ENCODE data around the gene ARL4A. TPM values are rescaled to one million over a fixed set of nuclear protein-coding genes. Genes with fewer than 3 reads are reported as not detected.

ARL4A gene
- total RNA-seq, 1 experiment from 2014 or later, result 39.4 TPM

GRCh38 chr7:12683678-12684585 is 3.5 kb upstream of the ARL4A start:
- TF ChIP-seq CTCF (conservative IDR thresholded peaks at IDR 0.05), result peak; percentile 52
- H3T11ph ChIP-seq (ENCODE audit: low read length), result no peak overlapping the region
- no peak overlapping the region for H2BK12ac ChIP-seq (ENCODE audit: insufficient read length, low read depth, low read length)
- Mint-ChIP-seq H3K9me3 (no peaks in the 10 kb centered on the region), H3K4me1 (peaks cover 19 to 23% of the 10 kb centered on the region in 2 experiments), H3K27ac (no peak overlapping the region), H3K4me3 (no peak overlapping the region), H3K27me3 (ENCODE audit: low read depth) (no peaks in the 10 kb centered on the region; the same call in 1 of the 2 replicates), H3K36me3 (ENCODE audit: insufficient read depth in 1 of 3, low read depth in 3 of 3) (peaks cover 0 to 2% (median 1%) of the 10 kb centered on the region in 3 experiments; a peak in 5 of 7 replicates)
- H2AK5ac ChIP-seq (ENCODE audit: insufficient read length, low read length), result no peak overlapping the region
- no peak overlapping the region for H2BK120ac ChIP-seq (ENCODE audit: low read depth, low read length, poor library complexity, severe bottlenecking)
- no peak overlapping the region for H3K14ac ChIP-seq (ENCODE audit: insufficient read depth, low read length)
- H3K4me2 ChIP-seq (ENCODE audit: insufficient read depth, insufficient read length, low read length), result no peak overlapping the region
- no peak overlapping the region for H4K8ac ChIP-seq (replicated peaks; ENCODE audit: insufficient read length, low read depth, low read length)
- no peak overlapping the region for H3K27ac ChIP-seq (ENCODE audit: insufficient read length, low read depth, low read length)
- no peak overlapping the region for H4K91ac ChIP-seq (ENCODE audit: insufficient read length, low read depth, low read length)
- H3K27me3 ChIP-seq (ENCODE audit: insufficient read depth, low read length), result no peaks in the 10 kb centered on the region
- no peak overlapping the region for H3K18ac ChIP-seq (ENCODE audit: insufficient read length, low read depth, low read length)
- no peak overlapping the region for H3K23ac ChIP-seq (ENCODE audit: insufficient read length, low read depth, low read length)
- no peak overlapping the region for H2BK5ac ChIP-seq (ENCODE audit: insufficient read length, low read length)
- no peak overlapping the region for H4K5ac ChIP-seq (ENCODE audit: insufficient read length, low read depth, low read length)
- no peak overlapping the region for H3K56ac ChIP-seq (ENCODE audit: insufficient read length, low read depth, low read length)
- no peak for DNase-seq
- H2BK15ac ChIP-seq (ENCODE audit: low read depth, low read length), result no peak overlapping the region
- H3K23me2 ChIP-seq (ENCODE audit: insufficient read length, low read depth, low read length, poor library complexity, severe bottlenecking), result peaks cover 6% of the 10 kb centered on the region
- no peak overlapping the region for H2BK20ac ChIP-seq (ENCODE audit: low read depth, low read length, poor library complexity, severe bottlenecking)
- H3K9me3 ChIP-seq (ENCODE audit: control insufficient read depth, low read depth, low read length), result no peaks in the 10 kb centered on the region
- no peak overlapping the region for H3K4ac ChIP-seq (ENCODE audit: low read depth, low read length)
- no peak overlapping the region for H3K9ac ChIP-seq (ENCODE audit: extremely low read depth, insufficient read length, low read length)
- peaks cover 4% of the 10 kb centered on the region; the same call in 1 of the 2 replicates for H3K79me2 ChIP-seq (ENCODE audit: insufficient read depth, low read length)
- H3K4me1 ChIP-seq (ENCODE audit: insufficient read depth, low read length), result no peaks in the 10 kb centered on the region
- no CpG with 5 or more reads among the region's 2 CpGs for WGBS (ENCODE audit: extremely low coverage, insufficient read length, low lambda C conversion rate)
- H2AFZ ChIP-seq (ENCODE audit: low read length), result no peak overlapping the region
- no peaks in the 10 kb centered on the region for H3K79me1 ChIP-seq (ENCODE audit: insufficient read depth, low read depth, low read length, poor library complexity, severe bottlenecking)
- H4K20me1 ChIP-seq (ENCODE audit: control insufficient read depth, insufficient read depth, insufficient read length), result no peaks in the 10 kb centered on the region

Data from H9 (cell line).